GM21717 (cell line): ENCODE data around the gene CEP131.

Experiments
- ATAC-seq: cut with Tn5 transposase; IDR thresholded peaks from one replicate; pipeline ENCODE4 v1.9.1; 2021; ENCODE audit warnings: mild to moderate bottlenecking, moderate library complexity; ENCODE audit not compliant: unreplicated experiment

The CEP131 gene

DNA sequence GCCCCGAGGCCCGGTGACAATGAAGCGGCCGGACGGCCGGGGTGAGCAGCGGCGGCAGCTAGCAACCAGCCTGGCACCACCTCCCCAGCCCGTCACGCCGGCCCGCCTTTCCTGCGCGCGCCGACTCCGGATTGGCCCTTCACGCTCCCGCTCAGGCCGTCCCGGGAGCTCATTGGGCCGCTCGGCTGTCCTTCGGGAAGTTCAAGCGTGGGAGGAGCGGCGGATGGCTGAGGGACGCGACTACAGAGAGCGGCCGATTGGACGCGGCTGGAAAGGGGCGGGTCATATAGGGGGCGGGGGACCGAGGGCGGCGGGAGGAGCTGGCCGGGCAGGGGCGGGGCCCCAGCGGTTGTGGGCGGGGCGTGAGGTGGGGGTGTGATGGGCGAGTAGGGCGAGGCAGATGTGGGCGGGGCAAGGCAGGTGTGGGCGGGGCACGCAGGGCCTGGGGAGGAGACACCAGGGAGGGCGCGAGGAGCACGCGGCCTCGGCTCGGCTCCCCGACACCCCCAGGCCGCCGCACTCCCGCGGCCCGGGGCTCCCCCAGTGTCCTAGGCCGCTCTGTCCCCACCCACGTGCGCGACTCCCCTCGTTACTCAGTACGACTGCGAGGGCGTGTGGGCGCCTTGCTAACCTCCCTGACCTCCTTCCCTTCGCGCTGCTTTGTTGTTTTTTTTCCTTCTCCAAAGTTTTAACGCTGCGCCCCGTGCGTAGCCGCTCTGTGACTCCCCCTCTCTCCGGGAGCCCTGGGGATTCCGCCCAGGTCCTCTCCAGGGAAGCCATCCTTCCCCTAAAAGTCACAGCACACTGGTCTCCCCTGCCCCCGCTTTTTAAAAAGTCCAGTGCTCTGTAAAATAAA is at the start of gene CEP131:
TSS of gene CEP131 (minus strand) at position 60 of the 856 bp plus-strand sequence. CDS start 2,909 bp downstream, outside the sequence.
- peak; percentile 73 for ATAC-seq

DNA sequence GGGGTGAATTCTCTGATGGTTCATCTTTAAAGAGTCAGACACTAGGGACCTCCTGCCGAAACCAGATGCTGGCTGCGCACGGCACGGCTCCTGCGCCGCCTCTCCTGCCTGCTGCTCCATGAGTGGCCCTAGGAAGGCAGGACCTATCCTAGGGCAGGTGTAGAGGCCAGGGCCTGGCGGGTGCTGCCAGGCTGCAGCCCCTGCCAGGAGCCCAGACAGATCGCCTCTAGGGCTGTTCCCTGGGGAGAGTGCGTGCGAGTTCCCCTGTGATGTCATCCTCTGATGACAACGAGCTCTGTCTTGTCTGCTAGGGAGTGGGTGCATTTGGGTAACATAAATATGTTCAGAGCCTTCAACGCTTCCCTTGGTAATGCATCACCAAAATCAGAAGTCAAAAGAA is 48.5 kb upstream of the CEP131 start:
- ATAC-seq: no peak

DNA sequence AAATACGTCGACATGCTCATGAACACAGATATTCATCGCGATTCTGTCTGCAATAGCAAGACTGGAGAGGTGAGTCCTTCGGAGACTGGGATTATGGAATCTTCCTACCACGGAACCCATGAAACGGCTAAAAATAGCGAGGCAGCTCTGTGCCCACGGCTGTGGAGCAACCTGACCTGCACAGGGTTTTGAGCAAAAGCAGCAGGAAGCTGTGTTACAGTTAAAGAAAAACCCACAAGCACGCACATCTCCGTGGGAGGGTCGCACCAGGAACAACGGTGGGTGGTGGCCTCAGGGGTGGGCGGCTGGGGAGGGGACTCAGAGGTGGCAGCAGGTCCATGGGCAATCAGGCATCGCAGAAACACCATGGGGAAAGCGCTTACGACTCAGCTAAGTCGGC is 47.5 kb upstream of the CEP131 start:
- ATAC-seq: no peak

DNA sequence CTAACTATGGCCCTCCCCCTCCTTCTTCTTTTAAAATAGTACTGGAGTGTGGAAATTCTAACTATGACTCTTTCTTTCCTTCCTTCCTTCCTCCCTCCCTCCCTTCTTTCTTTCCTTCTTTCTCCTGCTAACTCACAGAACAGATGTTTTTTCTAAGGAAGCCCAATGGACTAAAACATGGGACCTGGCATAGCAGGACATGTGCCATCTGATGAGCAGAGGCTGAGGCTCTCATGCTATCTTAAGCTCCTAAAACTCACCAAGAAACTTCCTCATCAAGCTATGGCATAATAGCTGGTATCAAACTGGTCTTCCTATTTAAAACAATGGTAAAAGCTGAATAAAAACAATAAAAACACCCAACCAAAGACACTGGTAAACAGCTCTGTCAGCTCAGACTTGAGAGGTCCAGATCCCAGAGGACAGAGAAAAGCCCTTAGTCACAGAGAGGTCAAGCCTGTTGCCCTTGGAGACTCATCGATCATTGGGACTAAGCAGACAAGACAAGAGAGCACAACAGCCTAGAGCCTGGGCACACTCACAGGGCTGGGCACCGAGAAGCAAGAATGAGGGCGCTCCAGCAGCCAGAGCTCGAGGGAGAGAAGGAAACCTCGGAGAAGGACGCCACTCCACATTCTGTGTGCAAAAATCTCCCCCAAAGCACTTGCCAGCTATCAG is 44.8 kb upstream of the CEP131 start:
- no peak for ATAC-seq

DNA sequence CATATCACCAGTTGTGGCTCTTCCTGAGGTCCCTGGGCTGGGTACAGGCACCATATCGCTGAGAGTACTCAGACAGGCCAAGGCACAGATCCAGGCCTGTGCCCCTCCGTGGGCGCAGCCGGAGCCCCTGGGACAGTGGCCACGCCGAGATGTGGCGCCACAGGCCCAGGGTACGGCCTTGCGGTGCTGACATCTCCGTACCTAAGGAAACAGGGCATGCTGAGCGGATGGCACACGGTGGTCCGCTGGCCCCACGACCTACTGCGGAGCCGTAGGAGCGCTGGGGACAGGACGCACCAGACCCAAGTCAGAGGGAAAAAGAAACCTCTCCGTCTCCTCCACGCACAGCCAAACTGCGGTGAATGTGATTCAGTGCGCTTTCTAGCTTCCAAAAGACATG is 42.8 kb upstream of the CEP131 start:
- ATAC-seq: no peak

DNA sequence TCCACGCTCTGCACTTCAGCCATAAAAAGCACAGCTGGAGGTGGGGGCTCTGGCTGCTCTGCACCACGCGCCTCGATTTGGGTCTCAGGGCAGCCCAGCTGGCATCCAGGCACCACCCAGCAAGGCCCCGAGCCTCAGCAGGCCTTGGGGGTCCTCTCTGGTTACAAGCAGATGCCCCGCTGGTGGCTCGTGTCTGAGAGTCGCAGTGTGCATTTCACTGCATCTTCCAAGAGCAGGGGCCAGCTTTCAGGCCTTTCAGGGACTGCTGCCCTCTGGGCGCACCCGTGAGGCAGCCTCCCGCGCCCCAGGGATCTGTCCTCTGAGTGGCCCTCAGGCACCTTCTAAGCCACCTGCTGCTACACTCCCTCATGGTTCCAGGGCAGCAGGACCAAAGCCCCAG is 41.9 kb upstream of the CEP131 start:
- ATAC-seq: no peak

DNA sequence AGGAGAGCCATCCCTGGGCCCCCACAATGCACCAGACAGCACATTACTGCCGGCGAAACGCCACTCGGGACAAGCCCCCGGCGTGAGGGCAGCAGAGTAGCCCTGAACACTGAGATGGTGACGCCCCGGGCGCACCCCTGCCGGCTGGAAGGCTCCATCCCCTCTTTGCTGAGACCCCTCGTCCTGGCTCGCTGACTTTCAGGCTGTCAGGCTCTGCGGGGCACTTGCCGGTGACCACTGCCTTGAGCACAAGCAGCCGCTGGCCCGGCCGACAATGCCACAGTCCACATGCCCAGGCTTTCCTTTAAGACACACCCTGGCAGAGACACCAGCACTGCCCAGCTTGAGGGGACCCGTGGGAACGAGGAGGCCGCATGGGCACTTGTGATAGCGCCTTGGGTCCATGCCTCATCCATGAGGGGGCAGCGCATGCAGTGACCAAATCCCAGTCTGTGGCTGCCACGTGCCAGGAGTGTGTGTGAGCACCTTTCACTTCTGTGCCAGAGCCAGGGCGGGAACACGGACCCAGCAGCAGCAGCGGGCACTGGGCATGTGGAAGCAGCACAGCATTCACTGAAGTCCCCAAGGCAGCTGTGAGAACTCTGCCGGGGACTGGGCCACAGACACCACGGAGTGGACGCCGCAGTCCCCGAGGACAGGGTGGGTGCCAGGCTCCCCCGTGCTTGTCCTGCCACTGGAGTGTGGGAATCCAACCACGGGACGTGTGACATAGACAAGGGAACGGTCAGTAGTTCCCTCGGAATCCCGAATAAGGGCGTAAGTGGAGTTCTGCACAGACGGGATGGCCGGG is 40.8 kb upstream of the CEP131 start:
- no peak for ATAC-seq

DNA sequence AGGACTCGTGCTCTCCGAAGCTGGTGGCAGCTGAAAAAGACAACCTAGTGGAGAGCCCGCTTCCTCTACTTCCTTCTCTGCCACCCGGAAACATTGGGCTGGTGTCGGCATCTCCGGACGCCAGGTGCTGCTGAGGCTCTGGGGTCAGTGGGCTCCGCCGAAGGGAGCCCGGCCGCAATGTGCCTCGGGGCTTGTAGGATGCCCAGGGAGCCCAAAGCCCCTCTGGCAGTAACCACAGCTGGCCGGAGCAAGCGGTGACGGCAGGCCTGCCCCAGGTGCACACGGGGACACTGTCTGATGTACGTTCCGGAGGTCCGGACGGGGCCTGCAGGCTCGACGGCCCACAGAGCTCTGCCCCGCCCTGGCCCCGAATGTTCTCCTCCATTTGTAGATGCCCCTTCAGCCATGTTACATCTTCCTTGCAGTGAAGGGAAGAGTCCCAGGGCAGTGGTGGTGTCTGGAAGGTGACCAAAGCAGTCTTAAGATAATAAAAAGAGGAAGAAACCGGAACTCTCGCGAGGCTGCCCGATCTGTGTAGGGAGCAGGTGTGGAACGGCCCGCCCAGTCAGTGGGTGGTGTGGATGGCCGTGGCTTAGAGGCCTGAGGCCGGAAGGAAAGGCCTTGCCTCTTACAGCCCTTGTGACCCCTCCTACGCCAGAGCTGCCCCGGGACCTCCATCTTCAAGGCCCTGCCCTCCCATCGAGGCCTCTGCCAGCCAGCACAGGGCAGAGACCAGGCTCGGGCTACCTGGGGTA is 39.0 kb upstream of the CEP131 start:
- no peak for ATAC-seq

DNA sequence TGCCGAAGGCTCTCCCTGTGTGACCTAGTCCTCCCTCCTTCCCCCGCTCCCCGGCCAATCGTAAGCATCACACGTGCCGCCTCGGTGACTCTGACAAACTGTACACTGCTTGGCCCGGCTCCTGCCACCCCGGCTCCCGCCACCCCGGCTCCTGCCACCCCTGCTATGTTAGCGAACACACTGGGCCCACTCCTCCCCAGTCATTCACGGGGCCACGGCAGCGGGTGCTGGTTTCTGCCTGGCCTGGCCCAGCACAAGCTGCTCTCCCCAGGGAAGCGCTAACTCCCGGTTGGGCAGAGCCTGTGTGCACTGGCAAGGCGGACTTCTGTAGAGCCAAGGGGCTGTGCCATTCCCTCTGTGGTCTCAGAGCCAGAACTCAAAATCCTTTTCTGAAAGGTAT is 38.3 kb upstream of the CEP131 start:
- no peak for ATAC-seq

DNA sequence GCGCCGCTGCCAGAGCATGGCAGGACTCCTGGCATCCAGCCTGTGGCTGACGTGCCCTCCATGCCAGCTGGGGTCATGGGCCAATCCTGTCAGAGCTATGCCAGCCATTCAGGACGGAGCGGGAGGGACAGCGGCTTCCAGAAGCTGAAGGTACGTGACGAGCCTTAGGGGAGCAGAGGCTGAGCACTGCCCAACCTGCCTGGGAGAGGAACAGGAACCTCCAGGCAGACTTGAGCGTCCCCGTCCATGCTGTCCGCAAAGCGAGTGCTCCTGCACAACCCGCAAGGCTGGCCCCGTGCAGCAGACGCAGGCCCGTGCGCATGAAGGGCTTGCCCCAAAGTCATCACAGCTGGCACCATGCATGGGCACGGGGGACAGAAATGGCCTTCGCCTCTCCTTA is 37.9 kb upstream of the CEP131 start:
- no peak for ATAC-seq

DNA sequence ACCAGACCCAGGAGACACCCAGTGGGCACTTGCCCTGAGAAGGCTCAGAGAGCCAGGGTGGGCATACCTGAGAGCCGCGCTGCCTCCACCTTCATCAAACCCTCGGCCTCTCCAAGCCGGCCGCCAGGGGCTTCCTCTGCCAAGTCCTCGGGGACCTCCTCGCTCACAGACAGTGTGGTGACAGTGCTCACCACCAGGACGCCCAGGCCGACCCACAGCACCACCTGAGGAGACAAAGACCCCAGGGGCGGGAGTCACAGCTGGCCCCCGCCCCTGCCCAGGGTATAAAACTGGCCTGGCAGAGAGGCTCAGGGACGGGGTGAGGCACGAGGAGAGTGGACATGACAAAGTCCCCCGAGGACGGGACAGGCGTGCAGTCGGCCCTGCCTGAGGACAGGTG is 37.4 kb upstream of the CEP131 start:
- no peak for ATAC-seq

DNA sequence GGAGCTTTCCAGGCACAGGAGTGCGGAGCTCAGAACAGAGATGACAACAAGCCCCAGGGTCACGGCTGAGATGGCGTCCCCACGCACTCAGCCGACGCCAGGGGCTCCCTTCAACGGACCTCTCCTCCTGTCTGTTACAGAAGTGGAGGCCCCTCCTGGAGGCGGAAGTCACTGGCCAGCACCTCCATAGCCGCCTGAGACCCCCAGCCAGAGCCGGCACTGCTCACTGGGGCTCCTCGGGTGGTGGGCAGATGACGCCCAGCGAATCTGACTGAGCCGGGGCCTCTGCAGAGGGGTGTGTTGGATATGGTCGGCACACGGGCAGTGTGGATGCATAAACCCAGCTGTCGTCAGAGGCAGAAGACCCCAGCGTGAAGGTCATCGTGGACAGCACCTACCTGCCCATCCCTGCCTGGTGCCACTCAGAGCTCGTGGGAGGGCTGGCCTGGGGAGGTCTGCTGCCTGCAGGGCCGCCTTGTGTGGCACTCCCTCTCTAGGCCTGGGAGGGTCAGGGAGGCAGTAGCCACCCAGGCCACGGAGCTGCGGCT is 36.4 kb upstream of the CEP131 start:
- ATAC-seq: no peak

DNA sequence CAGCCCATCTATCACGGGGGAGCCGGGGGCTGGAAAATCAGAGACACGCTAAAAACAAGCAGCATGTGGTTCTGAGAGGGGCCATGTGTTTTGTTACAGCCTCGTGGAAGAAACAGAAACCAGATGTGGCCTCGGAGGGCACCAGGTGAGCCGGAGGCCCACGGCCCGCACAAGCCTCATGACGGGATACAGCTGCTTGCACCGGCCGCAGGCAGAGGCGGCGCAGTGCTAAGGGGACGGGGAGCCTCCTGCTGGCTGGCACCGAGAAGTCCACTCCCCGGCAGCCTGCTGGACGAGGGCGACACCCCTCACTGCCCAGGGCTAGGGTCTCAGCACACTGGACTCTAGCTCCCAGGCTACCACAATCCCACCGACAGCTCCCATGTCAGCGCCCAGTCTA is 35.5 kb upstream of the CEP131 start:
- ATAC-seq: no peak

DNA sequence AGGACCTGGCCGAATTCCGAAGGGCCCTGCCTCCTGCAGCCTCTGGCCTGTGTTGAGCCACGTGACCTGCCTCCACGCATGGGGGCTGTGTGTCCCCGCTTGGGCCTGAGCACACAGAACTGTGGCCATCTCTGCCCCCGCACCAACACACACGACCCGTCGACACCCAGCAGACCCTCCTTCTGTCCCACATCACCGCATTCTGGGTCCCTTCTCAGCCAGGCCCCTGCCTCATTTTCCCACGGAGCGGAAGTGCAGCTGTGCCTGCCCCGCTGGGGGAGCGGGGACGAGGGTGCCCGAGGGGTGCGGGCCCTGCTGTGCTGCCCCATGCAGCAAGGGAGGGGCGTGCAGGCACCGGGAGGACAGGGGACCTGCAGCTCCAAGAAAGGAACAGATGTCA is 34.8 kb upstream of the CEP131 start:
- ATAC-seq: no peak

DNA sequence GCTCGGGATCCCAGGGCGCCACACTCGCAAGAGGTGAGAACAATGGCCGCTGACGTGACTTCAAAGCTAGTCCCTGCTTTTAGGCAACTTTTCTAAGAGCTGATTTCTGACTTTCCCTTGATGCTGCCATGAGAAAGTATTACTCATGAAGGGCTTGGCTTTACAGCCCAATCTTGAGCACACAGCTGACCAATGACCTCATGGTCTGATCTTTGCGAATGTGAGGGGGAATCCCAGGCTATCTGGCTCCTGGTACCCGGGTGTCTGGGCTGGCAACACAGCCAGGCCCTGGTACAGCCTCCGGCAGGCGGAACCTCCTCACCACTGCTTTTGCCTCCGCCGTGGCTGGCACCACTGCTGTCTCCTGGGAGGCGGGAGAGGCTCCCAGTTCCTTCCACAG is 33.9 kb upstream of the CEP131 start:
- ATAC-seq: no peak

DNA sequence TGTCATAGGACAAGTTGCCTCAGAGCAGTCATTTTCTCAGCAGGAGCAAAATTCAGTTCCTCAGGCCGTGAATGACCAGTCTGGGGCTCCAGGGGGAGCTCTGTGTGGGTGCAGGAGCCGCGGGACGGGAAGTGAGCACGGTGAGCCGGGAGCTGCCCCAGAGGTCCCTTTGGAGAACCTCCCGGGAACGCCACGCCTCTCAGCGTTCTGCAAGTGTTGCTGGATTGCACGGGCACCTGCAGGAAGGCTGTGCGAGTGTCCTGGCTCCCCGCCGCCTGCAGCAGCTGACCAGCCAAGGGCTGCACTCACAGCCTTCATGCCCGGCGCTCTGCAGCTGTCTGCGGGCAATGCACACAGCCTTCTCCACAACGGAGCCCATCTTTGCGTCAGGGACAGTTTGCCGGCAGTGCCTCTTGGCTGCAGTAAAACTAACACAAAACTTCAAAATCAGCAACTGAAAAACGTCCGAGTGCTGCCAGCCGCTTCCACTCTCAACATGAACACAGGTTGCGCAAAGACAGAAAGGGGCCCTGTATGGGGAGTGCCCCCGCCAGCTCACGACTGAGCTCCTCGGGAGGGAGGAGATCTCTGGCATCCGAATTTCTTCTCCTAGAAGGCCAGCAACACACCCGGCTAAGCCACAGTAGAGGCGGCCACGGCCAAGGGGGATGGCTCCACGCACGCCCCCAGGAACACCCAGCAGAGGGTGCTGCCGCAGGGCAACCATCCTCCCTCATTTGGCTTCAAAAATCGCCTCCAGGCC is 32.4 kb upstream of the CEP131 start:
- ATAC-seq: no peak

DNA sequence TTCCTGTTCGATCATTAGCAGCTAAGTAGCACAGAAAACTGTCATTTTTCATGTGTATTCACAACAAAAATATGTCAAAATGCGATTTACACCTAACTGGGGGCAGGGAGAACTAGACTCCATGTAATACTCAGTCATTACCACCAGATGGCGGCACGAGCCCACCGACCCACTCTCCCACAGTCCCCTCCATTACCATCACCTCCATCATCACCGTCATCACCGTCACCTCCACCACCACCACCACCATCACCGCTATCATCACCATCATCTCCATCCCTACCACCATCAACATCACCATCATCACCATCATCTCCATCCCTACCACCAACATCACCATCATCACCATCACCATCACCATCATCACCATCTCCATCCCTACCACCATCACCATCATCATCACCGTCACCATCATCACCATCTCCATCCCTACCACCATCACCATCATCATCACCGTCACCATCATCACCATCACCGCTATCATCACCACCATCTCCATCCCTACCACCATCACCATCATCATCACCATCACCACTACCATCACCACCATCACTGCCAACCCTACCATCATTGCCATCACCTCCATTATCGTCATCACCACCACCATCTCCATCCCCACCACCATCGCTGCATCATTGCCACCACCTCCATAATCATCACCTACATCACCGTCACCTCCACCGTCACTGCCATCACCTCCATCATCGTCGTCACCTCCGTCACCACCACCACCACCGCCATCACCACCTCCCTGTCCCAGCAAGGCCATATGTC is 30.8 kb upstream of the CEP131 start:
- no peak for ATAC-seq

DNA sequence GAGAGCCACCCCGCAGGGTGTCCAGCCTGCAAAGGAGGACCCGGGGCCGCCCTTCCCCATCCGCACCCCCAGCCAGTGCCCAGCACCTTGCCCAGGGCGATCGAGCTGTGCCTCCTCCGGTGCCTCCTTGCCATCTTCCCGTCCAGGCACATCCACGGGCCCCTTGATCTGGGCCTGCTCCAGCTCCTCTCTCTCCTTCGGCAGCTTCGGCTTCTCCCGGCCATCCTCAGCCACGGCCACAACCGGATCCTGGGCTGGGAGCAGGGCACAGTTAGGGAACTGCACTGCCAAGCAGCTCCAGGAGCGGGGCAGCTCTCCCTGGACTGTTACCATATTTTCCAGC is 30.2 kb upstream of the CEP131 start:
- ATAC-seq: no peak

DNA sequence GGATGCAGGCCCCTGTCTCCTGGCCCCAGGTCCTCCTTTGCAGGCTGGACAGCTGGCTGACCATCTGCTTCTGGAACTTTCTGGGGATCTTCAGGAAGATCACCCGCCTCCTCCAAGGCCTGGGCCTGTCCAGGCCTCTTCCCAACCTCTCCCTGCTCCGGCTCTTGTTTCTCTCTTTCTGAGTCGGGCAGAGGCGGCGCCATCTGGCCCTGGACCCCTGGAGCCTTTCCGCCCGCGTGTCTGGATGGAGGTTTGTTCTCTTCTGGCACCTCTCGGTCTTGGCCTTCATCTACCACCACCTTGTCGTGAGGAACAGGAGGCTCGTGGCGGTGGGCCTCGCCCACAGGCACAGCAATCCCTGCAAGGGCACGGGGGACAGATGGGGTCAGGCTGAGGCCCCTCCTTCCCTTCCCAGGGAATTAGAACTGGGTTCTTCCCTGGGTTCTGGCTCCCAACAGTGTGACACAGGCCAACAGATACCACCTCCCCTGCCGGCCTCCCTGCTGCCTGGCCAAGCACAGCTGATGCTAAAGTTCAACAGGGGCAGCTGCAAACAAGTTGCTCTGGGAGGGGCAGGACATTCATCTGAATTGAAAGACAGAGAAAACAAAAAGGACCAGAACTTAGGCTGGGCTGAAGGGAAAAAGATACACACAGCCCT is 29.7 kb upstream of the CEP131 start:
- ATAC-seq: no peak
